HepG2 (cell line): ENCODE measurements around the gene OR8B12. TPM values are rescaled to one million over a fixed set of nuclear protein-coding genes. Genes with fewer than 3 reads are reported as not detected.

ENCODE experiments used
- ATAC-seq: fragments of 200-7000 bp; cut with Tn5 transposase; 3 replicates; pipeline ENCODE4 v1.9.1; 2020; ENCODE audit warnings: mild to moderate bottlenecking, moderate library complexity
- Bru-seq: library from RNA; stranded (reverse); fragments of 400-500 nt; gene quantifications from one replicate; lab custom pipeline; 2021; lab: Mats Ljungman, UMichigan
- BruChase-seq, 2 experiments: library from RNA; stranded (reverse); fragments of 400-500 nt; gene quantifications; one replicate each; lab custom pipeline; 2021; lab: Mats Ljungman, UMichigan
- BruUV-seq: library from RNA; stranded (reverse); fragments of 400-500 nt; replicated peaks from 2 replicates; lab custom pipeline; 2021; lab: Mats Ljungman, UMichigan
- CTCF ChIA-PET: fragments of 300-600 bp; formaldehyde crosslinking; extraction: SDS; loops from one replicate; lab custom pipeline; 2021; ENCODE audit warnings: low total read pairs, inconsistent platforms, low intra/inter-chr PET ratio; lab: Yijun Ruan, JAX
- POLR2A ChIA-PET: fragments of 350-600 bp; sonication (Branson Sonifier 250); formaldehyde crosslinking; loops from one replicate; lab custom pipeline; 2020; ENCODE audit warnings: antibody characterized with exemption, inconsistent platforms; lab: Yijun Ruan, JAX
- DNase-seq: peaks from one replicate; pipeline ENCODE4 v3.0.0-alpha.2; 2015; ENCODE audit warnings: low spot score
- FAIRE-seq: peaks from 3 replicates; lab custom pipeline; 2011; peaks lifted over from hg19 to GRCh38; lab: Jason Lieb, UNC
- H2AFZ ChIP-seq: one replicate; pipeline ENCODE4 v1.6.1; 2011; ENCODE audit warnings: low read length, inconsistent platforms
- H3K27ac ChIP-seq: fragments of 300-600 bp; 3 replicates; pipeline ENCODE4 v1.8.0; 2011; ENCODE audit warnings: mixed run types, mild to moderate bottlenecking, mixed read lengths, low read length, inconsistent platforms; ENCODE audit not compliant: insufficient read depth; ENCODE audit errors: extremely low read length
- H3K27me3 ChIP-seq, 2 experiments: fragments of 200-600 bp in 1 of 2; 2 replicates in 1 of 2; 3 replicates in 1 of 2; pipeline versions ENCODE4 v1.6.0 to v1.8.0; 2011; ENCODE audit warnings: low read length in 2 of 2, mild to moderate bottlenecking in 2 of 2, moderate library complexity in 2 of 2, inconsistent platforms in 1 of 2; ENCODE audit not compliant: insufficient read depth in 2 of 2, control insufficient read depth in 1 of 2
- H3K36me3 ChIP-seq, 2 experiments: fragments of 200-600 bp in 1 of 2; replicated peaks in 1 of 2; 2 replicates in 1 of 2; 3 replicates in 1 of 2; pipeline versions ENCODE4 v1.5.1 to v1.8.0; 2011; ENCODE audit warnings: low read length in 2 of 2, inconsistent platforms in 1 of 2; ENCODE audit not compliant: insufficient read depth in 2 of 2, control insufficient read depth in 1 of 2
- H3K4me1 ChIP-seq: 2 replicates; pipeline ENCODE4 v1.5.1; 2012; ENCODE audit warnings: low read length, inconsistent platforms; ENCODE audit not compliant: insufficient read depth
- H3K4me2 ChIP-seq: 2 replicates; pipeline ENCODE4 v1.6.0; 2011; ENCODE audit warnings: low read depth, low read length, inconsistent platforms
- H3K4me3 ChIP-seq, 3 experiments: fragments of 200-600 bp in 1 of 3; sonication (generic), shearing (Covaris generic) in 1 of 3; replicated peaks in 1 of 3; 2 replicates each; pipeline ENCODE4 v1.5.1; 2011 to 2016; ENCODE audit warnings: low read length in 3 of 3, inconsistent platforms in 2 of 3, low read depth in 2 of 3, mild to moderate bottlenecking in 2 of 3, control low read depth in 1 of 3, mixed read lengths in 1 of 3; ENCODE audit not compliant: insufficient read depth in 1 of 3
- H3K79me2 ChIP-seq: one replicate; pipeline ENCODE4 v1.6.1; 2011; ENCODE audit warnings: low read length, inconsistent platforms; ENCODE audit not compliant: insufficient read depth
- H3K9ac ChIP-seq: 2 replicates; pipeline ENCODE4 v1.6.0; 2011; ENCODE audit warnings: mild to moderate bottlenecking, low read depth, low read length, inconsistent platforms; ENCODE audit not compliant: insufficient read depth
- H3K9me3 ChIP-seq: 2 replicates; pipeline ENCODE4 v1.5.1; 2012; ENCODE audit warnings: mild to moderate bottlenecking, low read length
- H4K20me1 ChIP-seq: 2 replicates; pipeline ENCODE4 v1.6.0; 2011; ENCODE audit warnings: inconsistent platforms, mild to moderate bottlenecking, low read length, moderate library complexity; ENCODE audit not compliant: insufficient read depth
- ATF7-NPFF ChIP-seq: sonication (generic); formaldehyde crosslinking; IDR thresholded peaks from 2 replicates; pipeline ENCODE4 v1.8.1; 2023; ENCODE audit warnings: mild to moderate bottlenecking, low read depth, missing genetic modification reagents, moderate library complexity
- HNF4G ChIP-seq, 2 experiments: sonication (generic) in 1 of 2; formaldehyde crosslinking in 1 of 2; IDR thresholded peaks; 2 replicates each; pipeline versions ENCODE4 v1.4.0 to v1.6.1; 2011 to 2020; ENCODE audit warnings: borderline replicate concordance in 2 of 2, low read depth in 2 of 2, mild to moderate bottlenecking in 2 of 2, low read length in 1 of 2, missing genetic modification reagents in 1 of 2, moderate library complexity in 1 of 2
- KDM5A ChIP-seq: fragments of 200-600 bp; sonication (generic); IDR thresholded peaks from 2 replicates; pipeline ENCODE4 v1.7.0; 2018; ENCODE audit warnings: antibody characterized with exemption, mild to moderate bottlenecking, low read length, borderline replicate concordance
- KDM6A ChIP-seq: IDR thresholded peaks from 2 replicates; pipeline ENCODE4 v1.6.1; 2016; ENCODE audit warnings: low read depth
- NFE2L1 ChIP-seq: sonication (generic); formaldehyde crosslinking; IDR thresholded peaks from 2 replicates; pipeline ENCODE4 v1.4.0; 2020; ENCODE audit warnings: missing genetic modification reagents, mild to moderate bottlenecking, borderline replicate concordance
- PLRG1 ChIP-seq: fragments of 450-650 bp; conservative IDR thresholded peaks from 2 replicates; pipeline ENCODE4 v1.6.1; 2016
- ZBTB21 ChIP-seq: sonication (generic); formaldehyde crosslinking; IDR thresholded peaks from 2 replicates; pipeline ENCODE4 v1.4.0; 2020; ENCODE audit warnings: missing genetic modification reagents
- ZNF225 ChIP-seq: sonication (generic); formaldehyde crosslinking; IDR thresholded peaks from 2 replicates; pipeline ENCODE4 v1.4.0; 2020; ENCODE audit warnings: mild to moderate bottlenecking, missing genetic modification reagents
- ZNF501 ChIP-seq: sonication (generic); formaldehyde crosslinking; IDR thresholded peaks from 2 replicates; pipeline ENCODE4 v1.5.1; 2020; ENCODE audit warnings: mild to moderate bottlenecking, moderate library complexity, missing genetic modification reagents
- ZNF549 ChIP-seq: sonication (generic); formaldehyde crosslinking; IDR thresholded peaks from 2 replicates; pipeline ENCODE4 v1.5.0; 2020; ENCODE audit warnings: missing genetic modification reagents
- ZNF724P ChIP-seq: sonication (generic); formaldehyde crosslinking; IDR thresholded peaks from 2 replicates; pipeline ENCODE4 v1.8.0; 2022; ENCODE audit warnings: missing genetic modification reagents, borderline replicate concordance
- WGBS: methylation state at CpG from one replicate; pipeline ENCODE4 v1.1.6; 2017; ENCODE audit warnings: low lambda C conversion rate; 5-methylcytosine and 5-hydroxymethylcytosine counted together
- in situ Hi-C: cut with HindIII; loops from 2 replicates; pipeline ENCODE4 v1.10.0; 2017; ENCODE audit warnings: low pct_unique_long_range_greater_than_20kb; ENCODE audit not compliant: extremely low pct_ligation_motif_present
- intact Hi-C: fragments of 100-400 bp; cut with micrococcal nuclease; formaldehyde crosslinking; loops from one replicate; pipeline ENCODE4 v1.10.0; 2022; ENCODE audit not compliant: unreplicated experiment
- long read RNA-seq, 2 experiments: library from RNA in 1 of 2; library from polyadenylated mRNA in 1 of 2; stranded (forward) in 1 of 2; unstranded in 1 of 2; transcript quantifications; one replicate each; pipeline ENCODE4 v2.0.0, GENCODE V29; 2019 to 2022
- polyA minus RNA-seq, 3 experiments: library from RNA; depleted of rRNA, polyadenylated mRNA; stranded (reverse); fragments of >200 nt; gene quantifications; 2 replicates each; pipeline ENCODE4 v1.2.3, GENCODE V29; 2011; ENCODE audit warnings: low replicate concordance in 1 of 3
- polyA plus RNA-seq, 8 experiments: library from polyadenylated mRNA; depleted of rRNA in 3 of 8; stranded (reverse) in 7 of 8; unstranded in 1 of 8; fragments of >200 nt; fragmentation: Illumina TruSeq in 4 of 8; extraction: Trizol in 4 of 8; gene quantifications; 2 replicates each; pipeline versions ENCODE4 v1.2.1 to v1.2.3, GENCODE V29; 2011 to 2016; ENCODE audit warnings: low read depth in 4 of 8, missing spikeins in 1 of 8, mixed read lengths in 1 of 8; ENCODE audit not compliant: insufficient read depth in 1 of 8
- total RNA-seq, 5 experiments: library from RNA; depleted of rRNA; stranded (reverse); fragments of >200 nt; fragmentation: Illumina TruSeq; extraction: Trizol; gene quantifications; 2 replicates each; pipeline ENCODE4 v1.2.3, GENCODE V29; 2016; ENCODE audit warnings: low read depth in 1 of 5

OR8B12 gene
- total RNA-seq (2016; rRNA removed; fragmentation: Illumina TruSeq; extraction: Trizol), result not detected in 2 replicates
- not detected in 2 replicates for total RNA-seq (2016; cell fraction: cytosol; rRNA removed; fragmentation: Illumina TruSeq; extraction: Trizol; ENCODE audit: low read depth)
- not detected in 2 replicates for total RNA-seq (2016; cell fraction: insoluble cytoplasmic fraction; rRNA removed; fragmentation: Illumina TruSeq; extraction: Trizol)
- not detected in 2 replicates for total RNA-seq (2016; cell fraction: membrane; rRNA removed; fragmentation: Illumina TruSeq; extraction: Trizol)
- not detected in 2 replicates for total RNA-seq (2016; cell fraction: nucleus; rRNA removed; fragmentation: Illumina TruSeq; extraction: Trizol)
- not detected in 2 replicates for polyA plus RNA-seq (2011; rRNA removed)
- polyA plus RNA-seq (2011; cell fraction: cytosol; rRNA removed), result not detected in 2 replicates
- polyA plus RNA-seq (2011; cell fraction: nucleus; rRNA removed), result not detected in 2 replicates
- not detected in 2 replicates for polyA plus RNA-seq (2012)
- polyA plus RNA-seq (2016; cell fraction: cytosol; fragmentation: Illumina TruSeq; extraction: Trizol; ENCODE audit: low read depth), result not detected in 2 replicates
- polyA plus RNA-seq (2016; cell fraction: insoluble cytoplasmic fraction; fragmentation: Illumina TruSeq; extraction: Trizol; ENCODE audit: low read depth), result not detected in 2 replicates
- polyA plus RNA-seq (2016; cell fraction: membrane; fragmentation: Illumina TruSeq; extraction: Trizol; ENCODE audit: low read depth), result not detected in 2 replicates
- not detected in 2 replicates for polyA plus RNA-seq (2016; cell fraction: nucleus; fragmentation: Illumina TruSeq; extraction: Trizol; ENCODE audit: insufficient read depth, low read depth)
- not detected in 2 replicates for polyA minus RNA-seq (2011; rRNA and poly(A)+ RNA removed; ENCODE audit: low replicate concordance)
- polyA minus RNA-seq (2011; cell fraction: cytosol; rRNA and poly(A)+ RNA removed), result not detected in 2 replicates
- polyA minus RNA-seq (2011; cell fraction: nucleus; rRNA and poly(A)+ RNA removed), result not detected in 2 replicates
- not detected for Bru-seq, nascent RNA
- BruChase-seq, experiment 1, labeled RNA remaining after a 6-hour chase, result not detected
- BruChase-seq, experiment 2, labeled RNA remaining after a 2-hour chase, result not detected
- long read RNA-seq, experiment 1, result 0 reads
- long read RNA-seq, experiment 2, result 0 reads

DNA sequence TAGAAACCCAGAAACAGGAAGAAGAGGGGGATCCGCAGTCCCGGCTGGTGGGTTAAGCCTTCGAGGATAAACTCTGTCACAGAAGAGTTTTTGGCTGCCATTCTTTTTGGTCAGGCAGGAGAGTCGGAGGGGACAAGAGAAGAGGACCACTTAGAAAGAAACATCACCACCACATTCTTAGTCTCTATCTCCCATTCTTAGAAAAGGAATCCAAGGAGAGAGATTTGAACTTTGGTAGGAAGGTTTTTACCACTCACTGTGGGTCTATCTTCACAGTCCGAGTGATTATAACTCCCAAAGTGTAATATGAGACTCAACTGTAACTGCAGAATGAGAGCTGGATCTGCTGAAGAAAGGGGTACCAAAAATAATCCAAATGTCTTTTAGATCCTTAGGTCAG lies at the start of gene OR8B12:
TSS of gene OR8B12 (minus strand) at position 101 of the 400 bp plus-strand sequence. CDS start at position 101, 0 bp downstream.
- Histone ChIP-seq H3K36me3 (no peaks in the 10 kb centered on the region), H3K4me3 (no peak within 1 kb of the TSS), H3K9ac (no peak within 1 kb of the TSS), H4K20me1 (no peaks in the 10 kb centered on the region), H3K27me3 (no peaks in the 10 kb centered on the region), H2AFZ (no peak within 1 kb of the TSS), H3K4me1 (no peaks in the 10 kb centered on the region), H3K4me2 (no peak within 1 kb of the TSS), H3K79me2 (no peaks in the 10 kb centered on the region), H3K27ac (no peak within 1 kb of the TSS), H3K9me3 (no peaks in the 10 kb centered on the region)
- ATAC-seq, result no peak
- in situ Hi-C loops (no loop called here), intact Hi-C loops (no loop called here)
- no peak for DNase-seq
- ChIA-PET CTCF (no interaction called here), POLR2A (no interaction called here)
- no peak for FAIRE-seq
- no peak for TF ChIP-seq NFE2L1
- TF ChIP-seq ZNF225 (CRISPR knock-in tag), result no peak
- no peak for TF ChIP-seq ZBTB21 (CRISPR knock-in tag)
- TF ChIP-seq ZNF549, result no peak
- TF ChIP-seq ZNF724P (CRISPR knock-in tag), result no peak
- TF ChIP-seq KDM5A, result no peak
- TF ChIP-seq ATF7-NPFF, result no peak
- TF ChIP-seq HNF4G (IDR thresholded peaks at IDR 0.05; ENCODE audit: borderline replicate concordance, low read depth, low read length), result no peak
- TF ChIP-seq HNF4G (CRISPR knock-in tag; IDR thresholded peaks at IDR 0.05; ENCODE audit: borderline replicate concordance, low read depth), result no peak
- TF ChIP-seq PLRG1, result no peak
- no peak for TF ChIP-seq ZNF501 (CRISPR knock-in tag)
- no peak for TF ChIP-seq KDM6A (CRISPR knock-in tag)
- WGBS, result 12% methylated on average over 5 of the region's 5 CpGs
- BruUV-seq, result no TSS peak
